HG02870 (cell line): Measurements from ENCODE around the gene E2F3.

Experiments
- ATAC-seq: cut with Tn5 transposase; IDR thresholded peaks from one replicate; pipeline ENCODE4 v1.9.1; 2021; ENCODE audit warnings: mild to moderate bottlenecking, moderate library complexity; ENCODE audit not compliant: unreplicated experiment

Gene E2F3

GRCh38 chr6:20433321-20433720, 31.6 kb downstream of the E2F3 start:
- no peak for ATAC-seq

GRCh38 chr6:20433929-20434328, 32.2 kb downstream of the E2F3 start:
- no peak for ATAC-seq

- no peak for ATAC-seq
Observed at GRCh38 chr6:20434766-20435165, 33.1 kb downstream of the E2F3 start.

- no peak for ATAC-seq
Observed at GRCh38 chr6:20436719-20437118, 35.0 kb downstream of the E2F3 start.

- no peak for ATAC-seq
Observed at GRCh38 chr6:20437639-20438038, 36.0 kb downstream of the E2F3 start.

- ATAC-seq: no peak
Observed at GRCh38 chr6:20438462-20439070, 36.9 kb downstream of the E2F3 start.

- no peak for ATAC-seq
Observed at GRCh38 chr6:20439558-20439957, 37.9 kb downstream of the E2F3 start.

GRCh38 chr6:20440296-20440695, 38.6 kb downstream of the E2F3 start:
- ATAC-seq: no peak

- no peak for ATAC-seq
Observed at GRCh38 chr6:20441236-20441635, 39.6 kb downstream of the E2F3 start.

GRCh38 chr6:20441921-20442320, 40.2 kb downstream of the E2F3 start:
- no peak for ATAC-seq

GRCh38 chr6:20444786-20445271, 43.1 kb downstream of the E2F3 start:
- ATAC-seq: no peak

- ATAC-seq: no peak
Observed at GRCh38 chr6:20447157-20447556, 45.5 kb downstream of the E2F3 start.

- ATAC-seq: no peak
Observed at GRCh38 chr6:20447581-20448132, 46.0 kb downstream of the E2F3 start.

GRCh38 chr6:20448828-20449227, 47.1 kb downstream of the E2F3 start:
- ATAC-seq: no peak

- ATAC-seq: no peak
Observed at GRCh38 chr6:20454204-20454824, 52.6 kb downstream of the E2F3 start.

GRCh38 chr6:20455251-20455940, 53.7 kb downstream of the E2F3 start:
- ATAC-seq: no peak

- no peak for ATAC-seq
Observed at GRCh38 chr6:20458027-20458894, 56.6 kb downstream of the E2F3 start.

GRCh38 chr6:20459682-20460081, 58.0 kb downstream of the E2F3 start:
- no peak for ATAC-seq

- ATAC-seq: no peak
Observed at GRCh38 chr6:20461576-20461975, 59.9 kb downstream of the E2F3 start.

GRCh38 chr6:20463396-20463795, 61.7 kb downstream of the E2F3 start:
- peak; percentile 59 for ATAC-seq

- ATAC-seq: no peak
Observed at GRCh38 chr6:20464041-20464440, 62.4 kb downstream of the E2F3 start.
